HepG2 (cell line): ENCODE results near the gene GIPC3. TPM values are rescaled to one million over a fixed set of nuclear protein-coding genes. Genes with fewer than 3 reads are reported as not detected.

ENCODE experiments used
- ARNTL ChIP-seq: sonication (generic); formaldehyde crosslinking; IDR thresholded peaks from 2 replicates; pipeline ENCODE4 v1.4.0; 2020; ENCODE audit warnings: mild to moderate bottlenecking, missing genetic modification reagents
- ATF7 ChIP-seq, 2 experiments: fragments of 450-650 bp in 1 of 2; sonication (generic) in 1 of 2; formaldehyde crosslinking in 1 of 2; IDR thresholded peaks; 2 replicates each; pipeline versions ENCODE4 v1.4.0 to v1.6.1; 2016 to 2020; ENCODE audit warnings: antibody characterized with exemption in 1 of 2, mild to moderate bottlenecking in 1 of 2, missing genetic modification reagents in 1 of 2
- CSRNP2 ChIP-seq: sonication (generic); formaldehyde crosslinking; conservative IDR thresholded peaks from 2 replicates; pipeline ENCODE4 v1.8.0; 2022; ENCODE audit warnings: low read depth, missing genetic modification reagents
- EP300 ChIP-seq, 3 experiments: sonication (generic) in 1 of 3; formaldehyde crosslinking in 1 of 3; IDR thresholded peaks; 2 replicates each; pipeline versions ENCODE4 v1.5.1 to v1.6.1; 2011 to 2020; ENCODE audit warnings: low read depth in 2 of 3, low read length in 2 of 3, borderline replicate concordance in 1 of 3, improper control_type of control experiment in 1 of 3, mild to moderate bottlenecking in 1 of 3, missing genetic modification reagents in 1 of 3, moderate library complexity in 1 of 3
- HOXA7 ChIP-seq: sonication (generic); formaldehyde crosslinking; IDR thresholded peaks from 2 replicates; pipeline ENCODE4 v1.8.1; 2022; ENCODE audit warnings: mild to moderate bottlenecking, missing genetic modification reagents, moderate library complexity
- KDM6A ChIP-seq: IDR thresholded peaks from 2 replicates; pipeline ENCODE4 v1.6.1; 2016; ENCODE audit warnings: low read depth
- KLF16 ChIP-seq, 2 experiments: sonication (generic) in 1 of 2; formaldehyde crosslinking in 1 of 2; IDR thresholded peaks; 2 replicates each; pipeline versions ENCODE4 v1.6.1 to v1.8.0; 2016 to 2023; ENCODE audit warnings: missing genetic modification reagents in 2 of 2, missing compliant biosample characterization in 1 of 2
- MBD4 ChIP-seq: IDR thresholded peaks from 2 replicates; pipeline ENCODE4 v1.6.1; 2012; ENCODE audit warnings: low read length, inconsistent platforms, borderline replicate concordance
- PTBP1 ChIP-seq: fragments of 200-400 bp; formaldehyde crosslinking; IDR thresholded peaks from 2 replicates; pipeline ENCODE4 v1.6.1; 2018; ENCODE audit warnings: low read length, low read depth; ENCODE audit not compliant: poor library complexity, severe bottlenecking
- RBFOX2 ChIP-seq: fragments of 200-400 bp; formaldehyde crosslinking; IDR thresholded peaks from 2 replicates; pipeline ENCODE4 v1.6.1; 2017; ENCODE audit warnings: low read depth, mild to moderate bottlenecking, low read length
- RELA ChIP-seq: sonication (generic); formaldehyde crosslinking; IDR thresholded peaks from 2 replicates; pipeline ENCODE4 v1.4.0; 2020; ENCODE audit warnings: missing genetic modification reagents
- SCMH1 ChIP-seq: sonication (generic); formaldehyde crosslinking; IDR thresholded peaks from 2 replicates; pipeline ENCODE4 v1.9.0; 2021; ENCODE audit warnings: missing genetic modification reagents, mild to moderate bottlenecking, borderline replicate concordance
- THAP8 ChIP-seq: sonication (generic); formaldehyde crosslinking; IDR thresholded peaks from 2 replicates; pipeline ENCODE4 v1.5.1; 2020; ENCODE audit warnings: missing genetic modification reagents, mild to moderate bottlenecking, borderline replicate concordance
- ZBTB3 ChIP-seq: sonication (generic); formaldehyde crosslinking; IDR thresholded peaks from 2 replicates; pipeline ENCODE4 v1.4.0; 2020; ENCODE audit warnings: low read depth, mild to moderate bottlenecking, moderate library complexity, missing genetic modification reagents, borderline replicate concordance
- ZBTB34 ChIP-seq: sonication (generic); formaldehyde crosslinking; IDR thresholded peaks from 2 replicates; pipeline ENCODE4 v1.8.0; 2022; ENCODE audit warnings: mild to moderate bottlenecking, missing genetic modification reagents
- ZBTB44 ChIP-seq: sonication (generic); formaldehyde crosslinking; IDR thresholded peaks from 2 replicates; pipeline ENCODE4 v1.4.0; 2020; ENCODE audit warnings: missing genetic modification reagents
- ZFP90 ChIP-seq: sonication (generic); formaldehyde crosslinking; IDR thresholded peaks from 2 replicates; pipeline ENCODE4 v1.8.0; 2022; ENCODE audit warnings: missing genetic modification reagents, mild to moderate bottlenecking, inconsistent platforms, borderline replicate concordance
- ZNF224 ChIP-seq: sonication (generic); formaldehyde crosslinking; IDR thresholded peaks from 2 replicates; pipeline ENCODE4 v1.5.0; 2020; ENCODE audit warnings: mild to moderate bottlenecking, missing genetic modification reagents
- ZNF572 ChIP-seq: sonication (generic); formaldehyde crosslinking; IDR thresholded peaks from 2 replicates; pipeline ENCODE4 v1.5.1; 2020; ENCODE audit warnings: mild to moderate bottlenecking, missing genetic modification reagents
- ZNF598 ChIP-seq: sonication (generic); formaldehyde crosslinking; IDR thresholded peaks from 2 replicates; pipeline ENCODE4 v1.5.1; 2020; ENCODE audit warnings: mild to moderate bottlenecking, missing genetic modification reagents, borderline replicate concordance
- ZNF724P ChIP-seq: sonication (generic); formaldehyde crosslinking; IDR thresholded peaks from 2 replicates; pipeline ENCODE4 v1.8.0; 2022; ENCODE audit warnings: missing genetic modification reagents, borderline replicate concordance
- ZNF772 ChIP-seq: sonication (generic); formaldehyde crosslinking; IDR thresholded peaks from 2 replicates; pipeline ENCODE4 v1.5.0; 2020; ENCODE audit warnings: mild to moderate bottlenecking, missing genetic modification reagents
- ZNF781 ChIP-seq: sonication (generic); formaldehyde crosslinking; IDR thresholded peaks from 2 replicates; pipeline ENCODE4 v1.5.1; 2020; ENCODE audit warnings: borderline replicate concordance, mild to moderate bottlenecking, missing genetic modification reagents; ENCODE audit errors: not compliant biosample characterization
- ZNF839 ChIP-seq: sonication (generic); formaldehyde crosslinking; IDR thresholded peaks from 2 replicates; pipeline ENCODE4 v1.4.0; 2020; ENCODE audit warnings: missing genetic modification reagents, mild to moderate bottlenecking, borderline replicate concordance
- polyA plus RNA-seq, 8 experiments: library from polyadenylated mRNA; depleted of rRNA in 3 of 8; stranded (reverse) in 7 of 8; unstranded in 1 of 8; fragments of >200 nt; fragmentation: Illumina TruSeq in 4 of 8; extraction: Trizol in 4 of 8; gene quantifications; 2 replicates each; pipeline versions ENCODE4 v1.2.1 to v1.2.3, GENCODE V29; 2011 to 2016; ENCODE audit warnings: low read depth in 4 of 8, missing spikeins in 1 of 8, mixed read lengths in 1 of 8; ENCODE audit not compliant: insufficient read depth in 1 of 8
- total RNA-seq, 5 experiments: library from RNA; depleted of rRNA; stranded (reverse); fragments of >200 nt; fragmentation: Illumina TruSeq; extraction: Trizol; gene quantifications; 2 replicates each; pipeline ENCODE4 v1.2.3, GENCODE V29; 2016; ENCODE audit warnings: low read depth in 1 of 5

The GIPC3 gene
- total and polyA plus RNA-seq, 2 of the 13 experiments (the other 11 are each of a cell fraction or from before 2014, with no cell fraction given) = 0.05 TPM; not detected in 1

- TF ChIP-seq THAP8 (CRISPR knock-in tag) (no peak), EP300 (IDR thresholded peaks at IDR 0.05; ENCODE audit: low read depth in 2 of 2, low read length in 2 of 2) (no peak; a peak in 1 of 4 replicates), EP300 (CRISPR knock-in tag; IDR thresholded peaks at IDR 0.05; ENCODE audit: borderline replicate concordance) (no peak), SCMH1 (no peak), KDM6A (CRISPR knock-in tag) (no peak), ATF7 (IDR thresholded peaks at IDR 0.05) (no peak), ATF7 (CRISPR knock-in tag; IDR thresholded peaks at IDR 0.05) (no peak), ZFP90 (CRISPR knock-in tag) (no peak), ZNF572 (CRISPR knock-in tag) (0 out of 2 replicates have a peak, but pooled peaks have one; percentile 23), PTBP1 (no peak), MBD4 (no peak), RELA (CRISPR knock-in tag) (no peak), ZNF781 (CRISPR knock-in tag) (peak; percentile 30), HOXA7 (CRISPR knock-in tag) (no peak), CSRNP2 (CRISPR knock-in tag) (no peak), ZNF598 (CRISPR knock-in tag) (no peak), ZNF224 (no peak), ZNF839 (CRISPR knock-in tag) (no peak), RBFOX2 (no peak), ZBTB34 (CRISPR knock-in tag) (no peak), ZNF772 (CRISPR knock-in tag) (no peak), ARNTL (CRISPR knock-in tag) (no peak), ZBTB44 (CRISPR knock-in tag) (no peak), KLF16 (CRISPR knock-in tag; IDR thresholded peaks at IDR 0.05) (no peak), ZNF724P (no peak), ZBTB3 (CRISPR knock-in tag) (no peak)
Measured at GRCh38 chr19:3572132-3572854, 13.0 kb upstream of the GIPC3 start (continued).
